HG03460 (cell line): Measurements from ENCODE around the gene RIPPLY2.

Experiments
- ATAC-seq: cut with Tn5 transposase; IDR thresholded peaks from one replicate; pipeline ENCODE4 v1.9.1; 2021; ENCODE audit not compliant: unreplicated experiment

RIPPLY2 gene

GRCh38 chr6:83859410-83860358 lies 6.5 kb downstream of the RIPPLY2 start, which contains the start of gene CYB5R4:
Gene CYB5R4, plus strand, starts transcription at chr6:83859689. Its CDS starts 94 bp downstream, at chr6:83859783.
- peak; percentile 99 for ATAC-seq

GRCh38 chr6:83860359-83860755 lies 7.2 kb downstream of the RIPPLY2 start:
- ATAC-seq = no peak

GRCh38 chr6:83860782-83861495 lies 7.8 kb downstream of the RIPPLY2 start:
- no peak for ATAC-seq

GRCh38 chr6:83862776-83863471 lies 9.8 kb downstream of the RIPPLY2 start:
- ATAC-seq = no peak

DNA sequence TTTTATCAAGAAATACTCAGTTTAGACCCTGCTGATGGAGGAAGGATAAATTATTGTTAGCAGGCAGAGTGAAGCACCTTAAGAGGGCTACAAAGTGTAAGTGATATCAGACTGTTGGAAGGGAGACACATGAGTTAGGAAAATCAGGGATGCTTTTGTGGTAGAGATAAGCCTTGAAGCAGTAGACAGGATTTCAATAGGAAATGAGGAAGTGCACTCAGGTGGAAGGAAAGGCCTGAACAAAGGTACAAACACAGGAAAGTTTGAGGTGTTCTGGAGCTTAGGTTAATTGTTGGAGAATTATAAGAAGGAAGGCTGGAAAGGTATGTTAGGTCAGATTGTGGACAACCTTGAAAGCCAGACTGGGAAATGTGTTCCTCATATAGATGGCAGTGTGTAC lies 13.9 kb downstream of the RIPPLY2 start:
- no peak for ATAC-seq

- no peak for ATAC-seq
Measured at GRCh38 chr6:83867527-83868161, 14.5 kb downstream of the RIPPLY2 start.

DNA sequence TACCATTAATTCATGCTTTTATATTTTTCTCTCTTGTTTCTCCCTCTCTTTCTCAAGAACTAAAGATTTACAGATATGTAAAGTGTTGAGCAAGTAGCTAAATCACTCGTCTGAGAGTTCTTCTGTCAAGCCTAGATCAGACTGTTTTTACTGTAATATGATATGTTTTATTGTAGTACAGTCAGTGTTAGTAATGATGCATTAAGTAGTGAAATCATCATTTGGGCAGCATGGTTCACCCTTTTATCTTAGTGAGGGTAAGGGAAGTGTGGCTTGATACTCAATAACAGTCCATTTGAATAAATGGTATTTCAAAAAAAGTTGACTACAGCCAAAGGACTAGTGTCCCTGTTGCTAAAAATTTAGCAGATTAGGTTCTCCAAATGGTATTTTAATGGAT lies 15.5 kb downstream of the RIPPLY2 start:
- no peak for ATAC-seq

DNA sequence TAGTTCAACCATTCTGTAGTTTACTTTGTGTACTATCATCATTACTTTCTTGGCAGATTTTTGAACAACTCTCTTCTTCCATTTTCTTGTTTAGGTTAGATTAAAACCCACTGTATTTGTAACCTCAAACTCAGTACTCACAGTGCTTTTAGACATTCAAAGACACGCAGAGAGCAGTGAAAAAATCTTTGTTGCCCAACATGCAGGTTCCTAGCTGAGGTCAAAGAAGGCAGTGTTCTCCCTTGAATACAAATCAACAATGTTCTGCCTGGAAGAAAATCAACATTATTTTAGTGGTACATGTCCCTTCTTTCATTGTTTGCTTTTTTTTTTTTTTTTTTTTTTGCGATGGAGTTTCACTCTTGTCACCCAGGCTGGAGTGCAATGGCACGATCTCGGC lies 17.5 kb downstream of the RIPPLY2 start:
- no peak for ATAC-seq

GRCh38 chr6:83872386-83873118 lies 19.4 kb downstream of the RIPPLY2 start:
- no peak for ATAC-seq

DNA sequence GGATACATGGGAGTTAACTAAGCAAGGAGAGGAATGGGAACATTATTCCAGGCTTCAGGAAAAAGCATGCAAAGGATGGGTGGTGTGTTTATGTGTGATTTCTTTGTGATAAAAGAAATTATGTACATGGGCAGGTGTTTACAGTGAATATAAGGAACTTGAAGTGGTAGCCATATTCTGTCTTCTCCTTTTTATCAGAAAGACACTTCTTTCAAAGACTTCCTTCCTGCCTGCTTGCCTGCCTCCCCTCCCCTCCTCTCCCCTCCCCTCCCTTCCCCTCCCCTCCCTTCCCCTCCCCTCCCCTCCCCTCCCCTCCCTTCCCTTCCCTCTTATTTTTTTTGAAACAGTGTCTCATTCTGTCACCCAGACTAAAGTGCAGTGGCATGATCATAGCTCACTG lies 20.7 kb downstream of the RIPPLY2 start:
- ATAC-seq = no peak

GRCh38 chr6:83875843-83876242 lies 22.7 kb downstream of the RIPPLY2 start:
- ATAC-seq = no peak

GRCh38 chr6:83878902-83879644 lies 25.9 kb downstream of the RIPPLY2 start:
- ATAC-seq = no peak

GRCh38 chr6:83879746-83880145 lies 26.6 kb downstream of the RIPPLY2 start:
- no peak for ATAC-seq

DNA sequence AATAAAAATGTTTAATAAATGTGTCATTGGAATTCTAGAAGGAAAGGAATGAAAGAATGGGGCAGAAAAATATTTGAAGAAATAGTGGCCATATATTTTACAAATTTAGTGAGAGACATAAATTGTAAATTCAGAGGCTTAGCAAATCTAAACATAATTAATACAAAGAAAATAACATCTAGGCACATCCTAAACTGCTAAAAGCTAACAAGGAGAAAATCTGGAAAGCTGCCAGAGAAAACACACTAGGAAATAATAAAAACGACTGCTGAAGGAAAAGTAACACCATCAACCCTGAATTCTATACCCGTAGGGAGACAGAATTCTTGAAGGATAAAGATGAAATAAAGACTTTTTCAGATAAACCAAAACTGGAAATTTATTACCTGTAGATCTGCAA lies 30.1 kb downstream of the RIPPLY2 start:
- ATAC-seq = no peak

- peak; percentile 86 for ATAC-seq
Measured at GRCh38 chr6:83884523-83884922, 31.4 kb downstream of the RIPPLY2 start.

GRCh38 chr6:83885984-83886383 lies 32.8 kb downstream of the RIPPLY2 start:
- ATAC-seq = no peak

- ATAC-seq = no peak
Measured at GRCh38 chr6:83889621-83890020, 36.5 kb downstream of the RIPPLY2 start.

DNA sequence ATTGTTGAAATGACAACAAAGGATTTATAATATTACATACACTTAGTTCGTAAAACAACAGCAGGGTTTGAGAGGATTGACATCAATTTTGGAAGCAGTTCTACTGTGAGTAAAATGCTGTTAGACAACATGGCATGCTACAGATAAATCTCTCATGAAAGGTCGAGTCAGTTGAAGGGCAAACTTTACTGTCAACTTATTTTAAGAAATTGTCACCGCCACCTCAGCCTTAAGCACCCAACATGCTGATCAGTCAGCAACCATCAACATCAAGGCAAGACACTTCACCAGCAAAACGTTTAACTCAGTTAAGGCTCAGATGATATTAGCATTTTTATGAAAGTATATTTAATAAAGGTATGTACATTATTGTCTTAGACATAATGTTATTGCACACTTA lies 37.4 kb downstream of the RIPPLY2 start:
- no peak for ATAC-seq

GRCh38 chr6:83891586-83891985 lies 38.4 kb downstream of the RIPPLY2 start:
- ATAC-seq = no peak

- ATAC-seq = no peak
Measured at GRCh38 chr6:83893024-83893423, 39.9 kb downstream of the RIPPLY2 start.
